GM19035 (cell line): ENCODE measurements around the gene ZBTB7B.

ENCODE experiments used
- ATAC-seq: cut with Tn5 transposase; IDR thresholded peaks from one replicate; pipeline ENCODE4 v1.9.1; 2021; ENCODE audit not compliant: unreplicated experiment

Gene ZBTB7B

GRCh38 chr1:155002464-155003226 lies at the start of gene ZBTB7B:
TSS of gene ZBTB7B (plus strand) at chr1:155002802. CDS start at chr1:155014661, 11,859 bp downstream.
- ATAC-seq: peak; percentile 2

GRCh38 chr1:154953611-154954038 lies 49.0 kb upstream of the ZBTB7B start:
- ATAC-seq: no peak

- ATAC-seq: no peak
Measured at GRCh38 chr1:154954541-154954940, 48.1 kb upstream of the ZBTB7B start.

- ATAC-seq: peak; percentile 50
Measured at GRCh38 chr1:154955039-154955717, 47.4 kb upstream of the ZBTB7B start.

GRCh38 chr1:154955718-154956543 lies 46.7 kb upstream of the ZBTB7B start, which contains the start of gene PBXIP1:
TSS of gene PBXIP1 (minus strand) at chr1:154956099. CDS start at chr1:154953721, 2,378 bp downstream.
- peak; percentile 70 for ATAC-seq

- ATAC-seq: no peak
Measured at GRCh38 chr1:154956544-154956941, 46.1 kb upstream of the ZBTB7B start.

- no peak for ATAC-seq
Measured at GRCh38 chr1:154957091-154957657, 45.4 kb upstream of the ZBTB7B start.

- ATAC-seq: no peak
Measured at GRCh38 chr1:154958036-154958435, 44.6 kb upstream of the ZBTB7B start.

GRCh38 chr1:154958681-154959425 lies 43.7 kb upstream of the ZBTB7B start:
- ATAC-seq: no peak

GRCh38 chr1:154959426-154959780 lies 43.2 kb upstream of the ZBTB7B start:
- ATAC-seq: no peak

GRCh38 chr1:154960446-154961136 lies 42.0 kb upstream of the ZBTB7B start:
- ATAC-seq: no peak

GRCh38 chr1:154961207-154962155 lies 41.1 kb upstream of the ZBTB7B start, which contains the start of gene PYGO2:
TSS of gene PYGO2 (minus strand) at chr1:154961782. CDS start at chr1:154961576, 206 bp downstream.
- peak; percentile 79 for ATAC-seq

GRCh38 chr1:154962156-154962749 lies 40.3 kb upstream of the ZBTB7B start:
- ATAC-seq: peak; percentile 18

- ATAC-seq: no peak
Measured at GRCh38 chr1:154962795-154963330, 39.7 kb upstream of the ZBTB7B start.

GRCh38 chr1:154963643-154964042 lies 39.0 kb upstream of the ZBTB7B start:
- ATAC-seq: no peak

- no peak for ATAC-seq
Measured at GRCh38 chr1:154964359-154964758, 38.2 kb upstream of the ZBTB7B start.

- no peak for ATAC-seq
Measured at GRCh38 chr1:154966111-154966510, 36.5 kb upstream of the ZBTB7B start.
